NCI-H226 (cell line): ENCODE data around the gene MRS2.
"Not testable (repeated sequence)": the region's sequence is repeated elsewhere in the genome, so short reads cannot be mapped to it uniquely, and the experiment has no call there.

Experiments used
- DNase-seq: peaks from one replicate; pipeline ENCODE4 v3.0.0-alpha.2; 2015

Gene MRS2, protein sequence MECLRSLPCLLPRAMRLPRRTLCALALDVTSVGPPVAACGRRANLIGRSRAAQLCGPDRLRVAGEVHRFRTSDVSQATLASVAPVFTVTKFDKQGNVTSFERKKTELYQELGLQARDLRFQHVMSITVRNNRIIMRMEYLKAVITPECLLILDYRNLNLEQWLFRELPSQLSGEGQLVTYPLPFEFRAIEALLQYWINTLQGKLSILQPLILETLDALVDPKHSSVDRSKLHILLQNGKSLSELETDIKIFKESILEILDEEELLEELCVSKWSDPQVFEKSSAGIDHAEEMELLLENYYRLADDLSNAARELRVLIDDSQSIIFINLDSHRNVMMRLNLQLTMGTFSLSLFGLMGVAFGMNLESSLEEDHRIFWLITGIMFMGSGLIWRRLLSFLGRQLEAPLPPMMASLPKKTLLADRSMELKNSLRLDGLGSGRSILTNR

DNA sequence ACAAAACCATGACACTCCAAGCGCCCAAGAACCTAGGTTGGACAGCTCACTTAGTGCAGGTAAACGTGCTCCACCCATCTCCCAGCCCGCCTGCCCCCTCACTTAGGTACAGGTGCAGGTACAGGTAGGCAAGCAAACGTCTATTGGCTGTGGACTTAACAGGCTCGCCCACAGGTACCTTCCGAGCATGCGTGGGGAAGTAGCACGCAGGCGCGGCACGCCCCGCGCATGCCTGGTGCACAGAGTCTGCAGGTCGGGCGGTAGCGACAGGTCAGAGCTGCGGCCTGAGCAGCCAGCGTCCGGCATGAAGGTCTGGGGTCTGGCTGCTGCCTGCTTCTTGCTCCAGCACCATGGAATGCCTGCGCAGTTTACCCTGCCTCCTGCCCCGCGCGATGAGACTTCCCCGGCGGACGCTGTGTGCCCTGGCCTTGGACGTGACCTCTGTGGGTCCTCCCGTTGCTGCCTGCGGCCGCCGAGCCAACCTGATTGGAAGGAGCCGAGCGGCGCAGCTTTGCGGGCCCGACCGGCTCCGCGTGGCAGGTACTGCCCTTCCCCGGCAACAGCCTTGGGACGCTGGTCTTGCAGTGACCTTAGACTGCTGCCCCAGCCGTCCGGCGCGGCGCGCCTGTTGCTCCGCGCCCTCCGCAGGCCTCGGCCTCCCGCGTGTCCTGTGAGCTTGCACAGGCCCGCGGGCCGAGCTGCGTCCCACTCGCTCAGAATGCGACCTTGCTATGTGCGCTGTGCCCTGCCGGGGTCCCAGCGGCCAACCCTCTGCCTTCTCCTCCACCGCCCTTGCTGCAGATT lies at the start of gene MRS2:
Gene MRS2 (plus strand): TSS at position 240 of the 804 bp plus-strand sequence. CDS start 111 bp downstream, at position 351.
- peak; percentile 80 for DNase-seq

GRCh38 chr6:24353861-24354260 lies 48.9 kb upstream of the MRS2 start:
- DNase-seq = no peak

DNA sequence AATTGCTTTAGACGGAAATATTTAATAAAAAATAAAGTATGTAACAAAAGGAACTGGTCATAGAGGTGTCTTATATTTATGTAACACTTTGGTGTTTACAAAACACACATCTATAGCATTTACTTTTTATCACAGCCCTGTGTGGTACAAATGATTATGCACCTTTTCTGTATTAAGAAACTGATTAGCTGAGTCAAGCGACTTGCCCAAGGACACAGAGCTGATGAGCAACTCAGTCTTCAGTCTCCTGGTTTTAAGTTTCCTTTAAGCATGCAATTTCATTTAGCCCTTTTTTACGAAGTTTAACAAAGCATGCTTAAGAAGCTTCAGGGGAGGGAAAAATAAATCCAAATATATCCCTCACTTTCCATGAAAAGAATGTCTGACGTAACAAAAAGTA lies 47.3 kb upstream of the MRS2 start:
- DNase-seq = no peak

- no peak for DNase-seq
Observed at GRCh38 chr6:24356310-24356973, 46.3 kb upstream of the MRS2 start.

DNA sequence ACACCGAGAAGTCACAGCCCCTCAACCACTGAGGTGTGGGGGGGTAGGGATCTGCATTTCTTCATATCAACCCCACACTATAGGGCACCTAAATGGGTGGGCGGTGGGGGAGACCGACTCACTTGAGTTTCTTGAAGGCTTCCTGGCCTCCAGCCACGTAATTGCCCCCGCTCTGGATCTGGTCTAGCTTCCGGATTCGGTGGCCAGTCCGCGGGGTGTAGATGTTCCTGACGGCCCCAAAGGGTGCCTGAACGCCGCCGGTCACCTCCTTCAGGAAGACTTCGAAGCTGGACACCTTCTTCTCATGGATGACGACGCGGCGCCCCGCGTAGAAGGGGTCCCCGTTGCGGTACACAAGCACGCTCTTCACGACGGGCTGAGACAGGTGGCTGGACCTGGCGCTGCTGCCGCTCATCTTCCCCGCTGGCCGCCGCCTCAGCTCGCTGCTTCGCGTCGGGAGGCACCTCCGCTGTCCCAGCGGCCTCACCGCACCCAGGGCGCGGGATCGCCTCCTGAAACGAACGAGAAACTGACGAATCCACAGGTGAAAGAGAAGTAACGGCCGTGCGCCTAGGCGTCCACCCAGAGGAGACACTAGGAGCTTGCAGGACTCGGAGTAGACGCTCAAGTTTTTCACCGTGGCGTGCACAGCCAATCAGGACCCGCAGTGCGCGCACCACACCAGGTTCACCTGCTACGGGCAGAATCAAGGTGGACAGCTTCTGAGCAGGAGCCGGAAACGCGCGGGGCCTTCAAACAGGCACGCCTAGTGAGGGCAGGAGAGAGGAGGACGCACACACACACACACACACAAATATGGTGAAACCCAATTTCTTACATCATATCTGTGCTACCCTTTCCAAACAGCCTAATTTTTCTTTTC lies 45.2 kb upstream of the MRS2 start, which contains the start of gene DCDC2:
Gene DCDC2 (minus strand): TSS at position 724 of the 883 bp plus-strand sequence. CDS start 309 bp downstream, at position 415.
- DNase-seq = no peak

DNA sequence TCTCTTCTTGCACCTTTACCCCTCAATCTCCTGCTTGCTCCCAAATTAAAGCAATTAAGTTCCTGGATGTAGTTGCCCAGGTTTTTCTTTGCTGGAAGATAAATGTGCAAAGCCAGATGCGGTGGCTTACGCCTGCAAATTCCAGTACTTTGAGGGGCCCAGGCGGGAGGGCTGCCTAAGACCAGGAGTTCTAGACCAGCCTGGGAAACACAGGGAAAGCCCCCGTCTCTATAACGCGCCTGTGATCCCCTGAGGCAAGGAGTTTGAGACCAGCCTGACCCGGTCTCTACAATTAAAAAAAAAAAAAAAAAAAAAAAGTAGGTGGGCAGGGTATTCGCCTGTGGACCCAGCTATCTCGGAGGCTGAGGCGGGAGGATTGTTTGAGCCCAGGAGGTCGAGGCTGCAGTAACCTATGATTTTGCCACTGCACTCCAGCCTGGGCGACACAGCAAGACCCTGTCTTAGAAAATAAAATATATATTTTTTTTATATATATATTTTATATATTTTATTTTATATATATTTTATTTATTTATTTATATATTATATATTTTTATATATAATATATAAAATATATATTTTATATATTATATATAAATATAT lies 44.4 kb upstream of the MRS2 start:
- no peak for DNase-seq

DNA sequence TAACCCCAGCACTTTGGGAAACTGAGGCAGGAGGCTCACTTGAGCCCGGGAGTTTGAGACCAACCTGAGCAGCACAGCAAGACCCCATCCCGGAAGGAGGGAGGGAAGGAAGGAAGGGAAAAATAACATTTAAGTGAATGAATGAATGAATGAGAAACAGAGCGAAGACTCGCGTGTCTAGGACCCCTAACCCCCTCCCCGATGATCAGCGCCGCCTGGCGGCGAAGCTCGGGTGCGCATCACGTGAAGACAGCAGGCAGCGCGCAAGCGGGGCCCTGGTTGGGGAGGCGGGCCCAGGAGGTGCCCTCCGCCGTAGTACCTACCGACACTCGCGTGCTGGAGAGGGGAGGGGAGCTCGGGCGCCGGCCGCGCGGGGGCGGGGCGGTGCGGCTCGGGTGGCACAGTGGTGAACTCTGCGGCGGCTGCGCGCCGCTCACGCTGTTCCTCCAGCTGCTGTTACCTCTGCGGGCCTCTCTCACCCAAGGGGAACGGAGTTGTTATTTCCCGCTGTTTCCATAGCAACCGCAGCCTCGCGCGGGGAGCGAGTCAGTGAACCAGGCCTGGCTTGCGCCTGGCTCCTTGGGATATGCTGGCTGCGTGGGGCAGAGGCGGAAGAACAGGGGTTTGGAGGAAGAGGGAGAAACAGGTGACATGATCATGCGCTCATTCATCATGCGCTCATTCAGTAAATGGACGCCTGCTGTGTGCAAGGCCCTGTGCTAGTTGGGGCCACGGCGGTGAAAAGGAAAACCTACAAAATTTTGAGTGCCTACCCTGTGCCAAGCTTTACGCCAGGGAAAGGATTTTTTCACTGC lies 42.9 kb upstream of the MRS2 start:
- peak; percentile 85 for DNase-seq

GRCh38 chr6:24362363-24362762 lies 40.4 kb upstream of the MRS2 start:
- not testable (repeated sequence) for DNase-seq

- DNase-seq = not testable (repeated sequence)
Observed at GRCh38 chr6:24365103-24365633, 37.6 kb upstream of the MRS2 start.

DNA sequence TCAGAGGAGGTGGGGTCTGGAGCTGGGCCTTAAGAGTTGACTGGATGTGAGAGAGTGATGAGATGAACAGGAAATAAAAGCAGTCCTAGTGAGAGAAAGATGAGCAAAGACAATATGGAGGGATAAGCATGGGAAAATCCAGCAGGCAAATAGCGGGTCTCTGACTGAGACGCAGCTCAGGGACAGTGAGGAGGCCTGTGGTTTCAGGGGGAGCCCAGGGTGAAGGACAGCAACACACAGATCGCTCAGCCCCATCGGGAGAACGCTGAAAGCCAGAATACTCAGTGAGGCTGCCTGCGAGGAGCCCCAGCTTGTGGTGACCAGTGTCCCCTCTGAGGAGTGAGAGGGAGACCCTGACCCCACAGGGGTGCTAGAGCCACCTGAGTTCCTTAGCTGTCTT lies 28.1 kb upstream of the MRS2 start:
- no peak for DNase-seq

DNA sequence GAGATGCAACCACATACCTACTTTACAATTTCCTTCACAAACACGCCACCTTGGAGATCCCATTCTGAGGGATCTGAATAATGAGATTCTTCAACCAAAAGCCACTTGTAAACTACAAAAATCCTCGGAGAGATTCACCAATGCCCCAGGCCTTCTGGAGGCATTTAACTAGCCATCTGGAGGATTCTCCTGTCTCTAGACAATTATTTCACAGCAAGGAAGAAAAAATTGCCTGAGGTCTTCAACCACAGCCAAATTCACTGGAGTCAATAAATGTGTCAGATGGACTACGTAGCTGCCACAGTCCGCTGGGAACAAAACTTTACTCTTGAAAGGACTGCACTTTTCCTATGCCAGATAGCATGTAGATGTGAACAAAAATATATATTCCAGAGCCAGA lies 25.9 kb upstream of the MRS2 start:
- no peak for DNase-seq

GRCh38 chr6:24378473-24379097 lies 24.2 kb upstream of the MRS2 start:
- DNase-seq = no peak

GRCh38 chr6:24381476-24382219 lies 21.1 kb upstream of the MRS2 start:
- no peak for DNase-seq

- no peak for DNase-seq
Observed at GRCh38 chr6:24382220-24382540, 20.6 kb upstream of the MRS2 start.

DNA sequence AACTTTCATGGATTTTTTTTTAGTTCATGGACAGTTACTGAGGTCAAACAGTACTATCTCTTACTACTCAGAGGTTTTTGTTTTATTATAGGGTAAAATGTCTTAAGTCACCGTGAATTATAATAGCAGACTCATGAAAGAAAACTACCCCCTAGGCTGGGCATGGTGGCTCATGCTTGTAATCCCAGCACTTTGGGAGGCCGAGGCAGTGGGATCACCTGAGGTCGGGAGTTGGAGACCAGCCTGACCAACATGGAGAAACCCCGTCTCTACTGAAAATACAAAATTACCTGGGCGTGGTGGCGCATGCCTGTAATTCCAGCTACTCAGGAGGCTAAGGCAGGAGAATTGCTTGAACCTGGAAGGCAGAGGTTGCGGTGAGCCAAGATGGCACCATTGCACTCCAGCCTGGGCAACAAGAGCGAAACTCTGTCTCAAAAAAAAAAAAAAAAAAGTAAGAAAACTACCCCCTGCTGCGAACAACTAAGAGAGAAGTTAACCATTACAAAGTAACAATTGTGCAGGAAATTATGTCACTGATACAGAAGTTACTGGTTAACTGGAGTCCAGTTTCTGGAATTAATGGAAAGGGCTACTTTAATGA lies 19.7 kb upstream of the MRS2 start:
- DNase-seq = not testable (repeated sequence)

GRCh38 chr6:24384369-24385130 lies 18.2 kb upstream of the MRS2 start:
- DNase-seq = not testable (repeated sequence)

DNA sequence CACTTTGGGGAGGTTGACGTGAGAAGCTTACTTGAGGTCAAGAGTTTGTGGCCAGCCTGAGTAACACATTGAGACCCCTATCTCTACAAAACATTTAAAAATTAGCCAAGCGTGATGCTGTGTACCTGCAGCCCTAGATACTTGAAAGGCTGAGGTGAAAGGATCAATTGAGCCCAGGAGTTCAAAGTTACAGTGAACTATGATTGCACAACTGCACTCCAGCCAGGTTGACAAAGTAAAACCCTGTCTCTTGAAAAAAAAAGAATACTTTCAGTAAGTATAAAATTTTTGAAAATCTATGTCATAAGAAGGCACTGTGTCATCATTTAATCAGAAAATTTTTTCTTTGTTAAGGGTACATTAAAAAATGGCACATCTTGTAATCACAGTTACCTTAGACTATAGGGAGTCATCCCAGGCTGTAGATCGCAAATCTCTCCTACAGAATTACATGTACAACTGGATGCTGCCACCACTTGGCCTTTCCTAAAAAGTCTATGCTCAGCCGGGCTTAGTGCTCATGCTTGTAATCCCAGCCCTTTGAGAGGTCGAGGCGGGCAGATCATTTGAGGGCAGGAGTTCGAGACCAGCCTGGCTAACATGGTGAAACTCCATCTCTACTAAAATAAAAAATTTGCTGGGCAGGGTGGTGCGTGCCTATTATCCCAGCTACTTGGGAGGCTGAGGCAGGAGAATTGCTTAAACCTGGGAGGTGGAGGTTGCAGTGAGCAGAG lies 17.0 kb upstream of the MRS2 start:
- DNase-seq = no peak

GRCh38 chr6:24387818-24388217 lies 14.9 kb upstream of the MRS2 start:
- no peak for DNase-seq
